Ascending aorta (tissue), 2 donors: ENCODE data around the gene GPR176. TPM values are rescaled to one million over a fixed set of nuclear protein-coding genes. Genes with fewer than 3 reads are reported as not detected.

Source experiments
- DNase-seq, 2 donors: peaks; one replicate each; pipeline ENCODE4 v3.0.0-alpha.2; 2019; ENCODE audit warnings: low spot score in 2 of 2
- H3K27ac ChIP-seq, 2 donors: fragments of 200-600 bp; sonication (generic); one replicate each; pipeline ENCODE4 v1.5.1; 2016 to 2017; ENCODE audit warnings: mild to moderate bottlenecking in 1 of 2
- H3K27me3 ChIP-seq: fragments of 200-600 bp; sonication (generic); one replicate; pipeline ENCODE4 v1.5.1; 2017
- H3K36me3 ChIP-seq, 2 donors: fragments of 200-600 bp; sonication (generic); one replicate each; pipeline ENCODE4 v1.5.1; 2016
- H3K4me1 ChIP-seq, 2 donors: fragments of 200-600 bp; sonication (generic); one replicate each; pipeline ENCODE4 v1.5.1; 2016 to 2017; ENCODE audit warnings: mild to moderate bottlenecking in 1 of 2
- H3K4me3 ChIP-seq, 2 donors: fragments of 200-600 bp; sonication (generic); one replicate each; pipeline ENCODE4 v1.5.1; 2016 to 2017; ENCODE audit warnings: mild to moderate bottlenecking in 1 of 2
- H3K9me3 ChIP-seq, 2 donors: fragments of 200-600 bp; sonication (generic); one replicate each; pipeline ENCODE4 v1.5.1; 2016
- CTCF ChIP-seq, 3 experiments: fragments of 200-600 bp in 2 of 3; fragments of 450-650 bp in 1 of 3; sonication (generic) in 2 of 3; IDR thresholded peaks; one replicate each; pipeline ENCODE4 v1.5.1; 2016 to 2019; ENCODE audit warnings: antibody characterized with exemption in 3 of 3, mild to moderate bottlenecking in 1 of 3, moderate library complexity in 1 of 3
- intact Hi-C: fragments of 100-400 bp; cut with DNase I; formaldehyde crosslinking; loops from one replicate; pipeline ENCODE4 v1.15.1; 2023
- total RNA-seq: library from RNA; depleted of rRNA; stranded (reverse); fragments of >200 nt; gene quantifications from one replicate; pipeline ENCODE4 v1.1.0, GENCODE V29; 2016

The GPR176 gene
- total RNA-seq, 1 donor from 2014 or later, result 99.1 TPM

DNA sequence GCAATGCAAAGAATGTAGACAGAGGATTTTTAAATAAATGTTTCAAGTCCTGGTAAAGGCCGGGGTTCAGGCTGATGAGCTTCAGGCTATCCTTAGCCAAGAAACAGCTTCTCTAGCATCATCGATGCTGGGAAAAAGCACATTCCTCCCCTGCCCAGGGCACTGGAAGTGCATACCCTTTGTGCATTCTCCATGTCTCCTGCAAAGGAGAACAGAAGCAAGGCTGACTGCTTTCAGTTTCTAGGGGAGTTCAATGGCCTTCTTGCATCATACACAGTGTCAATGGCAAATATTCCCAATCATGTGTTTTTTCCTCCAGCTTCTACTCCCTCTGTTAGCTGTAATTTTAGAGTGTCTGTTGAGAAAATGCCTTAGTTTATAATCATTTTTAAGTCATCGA, 59.9 kb downstream of the GPR176 start:
- Histone ChIP-seq H3K36me3 (no peaks in the 10 kb centered on the region), H3K27ac (no peak overlapping the region), H3K4me1 (no peaks in the 10 kb centered on the region), H3K27me3 (no peaks in the 10 kb centered on the region), H3K9me3 (no peaks in the 10 kb centered on the region), H3K4me3 (no peak overlapping the region)
- TF ChIP-seq CTCF (IDR thresholded peaks at IDR 0.05), result no peak
- intact Hi-C loops, result no loop called here
- DNase-seq, result no peak

- no peak for TF ChIP-seq CTCF (IDR thresholded peaks at IDR 0.05)
- DNase-seq, result no peak
- Histone ChIP-seq H3K27ac (no peak overlapping the region), H3K4me3 (no peak overlapping the region), H3K4me1 (peaks cover 0 to under 1% of the 10 kb centered on the region in 2 donors), H3K36me3 (no peaks in the 10 kb centered on the region), H3K27me3 (no peaks in the 10 kb centered on the region), H3K9me3 (no peaks in the 10 kb centered on the region)
- intact Hi-C loops, result no loop called here
These were observed 60.4 kb downstream of the GPR176 start for GRCh38 chr15:39859636-39860035.

GRCh38 chr15:39857132-39857531, 62.9 kb downstream of the GPR176 start:
- Histone ChIP-seq H3K27me3 (no peaks in the 10 kb centered on the region), H3K4me3 (no peak overlapping the region), H3K4me1 (peaks cover 0 to 6% of the 10 kb centered on the region in 2 donors), H3K9me3 (no peaks in the 10 kb centered on the region), H3K27ac (no peak overlapping the region), H3K36me3 (no peaks in the 10 kb centered on the region)
- no peak for TF ChIP-seq CTCF (IDR thresholded peaks at IDR 0.05)
- intact Hi-C loops, result no loop called here
- DNase-seq, result no peak

- no peak overlapping the region for H3K27ac ChIP-seq
- TF ChIP-seq CTCF (IDR thresholded peaks at IDR 0.05), result no peak
- intact Hi-C loops, result no loop called here
- no peaks in the 10 kb centered on the region for H3K36me3 ChIP-seq
- H3K9me3 ChIP-seq, result no peaks in the 10 kb centered on the region
- no peak for DNase-seq
- H3K4me3 ChIP-seq, result no peak overlapping the region
- H3K27me3 ChIP-seq, result no peaks in the 10 kb centered on the region
- peaks cover 0 to 6% of the 10 kb centered on the region in 2 donors for H3K4me1 ChIP-seq
These were observed 63.7 kb downstream of the GPR176 start for GRCh38 chr15:39856357-39856756.

GRCh38 chr15:39855400-39855799, 64.7 kb downstream of the GPR176 start:
- Histone ChIP-seq H3K9me3 (no peaks in the 10 kb centered on the region), H3K4me3 (no peak overlapping the region), H3K36me3 (no peaks in the 10 kb centered on the region), H3K27ac (no peak overlapping the region), H3K4me1 (peaks cover 0 to 6% of the 10 kb centered on the region in 2 donors), H3K27me3 (no peaks in the 10 kb centered on the region)
- intact Hi-C loops, result no loop called here
- no peak for DNase-seq
- TF ChIP-seq CTCF (IDR thresholded peaks at IDR 0.05), result no peak

DNA sequence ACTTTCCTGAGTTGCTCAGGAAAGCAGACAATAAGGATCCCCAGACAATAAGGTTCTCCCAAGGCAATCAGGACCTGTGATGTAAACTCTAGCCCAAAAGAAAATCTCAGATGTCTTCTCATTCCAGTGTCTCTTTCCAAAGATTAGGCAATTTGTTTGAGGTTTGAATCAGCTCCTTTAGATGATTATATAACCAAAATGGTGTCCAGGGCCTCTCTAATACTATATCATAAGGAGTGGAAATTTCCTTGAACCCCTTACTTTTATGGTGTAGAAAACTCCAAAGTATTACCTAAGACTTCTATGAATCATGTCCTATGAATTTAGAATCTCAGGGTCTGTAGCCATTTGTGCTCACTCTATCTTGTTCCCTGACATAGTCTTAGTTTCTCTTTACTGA, 65.9 kb downstream of the GPR176 start:
- DNase-seq, result no peak
- no peak for TF ChIP-seq CTCF (IDR thresholded peaks at IDR 0.05)
- H3K27ac ChIP-seq, result no peak overlapping the region
- intact Hi-C loops, result no loop called here
- H3K4me1 ChIP-seq, result peaks cover 0 to 6% of the 10 kb centered on the region in 2 donors
- H3K9me3 ChIP-seq, result no peaks in the 10 kb centered on the region
- no peaks in the 10 kb centered on the region for H3K27me3 ChIP-seq
- H3K4me3 ChIP-seq, result no peak overlapping the region
- H3K36me3 ChIP-seq, result no peaks in the 10 kb centered on the region
